Vagina (tissue), 2 donors: ENCODE results near the gene MYB. TPM values are rescaled to one million over a fixed set of nuclear protein-coding genes. Genes with fewer than 3 reads are reported as not detected.

Experiments
- DNase-seq, 2 donors: peaks; one replicate each; pipeline ENCODE4 v3.0.0-alpha.2; 2017; ENCODE audit errors: extremely low spot score in 2 of 2
- H3K27ac ChIP-seq: fragments of 200-600 bp; sonication (generic); one replicate; pipeline ENCODE4 v1.5.1; 2019
- H3K27me3 ChIP-seq: fragments of 200-600 bp; sonication (generic); one replicate; pipeline ENCODE4 v1.5.1; 2019
- H3K36me3 ChIP-seq, 2 donors: fragments of 200-600 bp; sonication (generic); one replicate each; pipeline ENCODE4 v1.5.1; 2017 to 2019
- H3K4me1 ChIP-seq: fragments of 200-600 bp; sonication (generic); one replicate; pipeline ENCODE4 v1.5.1; 2019
- H3K4me3 ChIP-seq, 2 donors: fragments of 200-600 bp; sonication (generic); 1 replicate in 1 of 2; 2 replicates in 1 of 2; pipeline ENCODE4 v1.5.1; 2016 to 2019
- H3K9me3 ChIP-seq: fragments of 200-600 bp; sonication (generic); one replicate; pipeline ENCODE4 v1.5.1; 2019
- CTCF ChIP-seq, 3 experiments: fragments of 450-650 bp in 2 of 3; fragments of 200-600 bp in 1 of 3; sonication (generic) in 1 of 3; IDR thresholded peaks; one replicate each; pipeline ENCODE4 v1.5.1; 2017 to 2019; ENCODE audit warnings: antibody characterized with exemption in 3 of 3, mild to moderate bottlenecking in 2 of 3, moderate library complexity in 2 of 3
- POLR2A ChIP-seq, 2 donors: fragments of 450-650 bp; IDR thresholded peaks; one replicate each; pipeline ENCODE4 v1.6.1; 2017; ENCODE audit warnings: antibody characterized with exemption in 2 of 2, mild to moderate bottlenecking in 2 of 2, moderate library complexity in 2 of 2
- POLR2AphosphoS5 ChIP-seq, 2 donors: sonication (generic); formaldehyde crosslinking; IDR thresholded peaks; one replicate each; pipeline ENCODE4 v1.9.0; 2017; ENCODE audit warnings: antibody characterized with exemption in 2 of 2, mild to moderate bottlenecking in 2 of 2, low read depth in 1 of 2; ENCODE audit not compliant: insufficient read depth in 1 of 2
- intact Hi-C: fragments of 100-400 bp; cut with DNase I; formaldehyde crosslinking; loops from one replicate; pipeline ENCODE4 v1.15.1; 2023
- total RNA-seq: library from RNA; depleted of rRNA; stranded (reverse); fragments of >200 nt; gene quantifications from one replicate; pipeline ENCODE4 v1.2.3, GENCODE V29; 2016

The MYB gene
- total RNA-seq, 1 donor from 2014 or later: 2.5 TPM

GRCh38 chr6:135193221-135193620, 12.1 kb downstream of the MYB start:
- DNase-seq: no peak
- Histone ChIP-seq H3K4me1 (no peaks in the 10 kb centered on the region), H3K27me3 (no peaks in the 10 kb centered on the region), H3K9me3 (no peaks in the 10 kb centered on the region), H3K36me3 (no peaks in the 10 kb centered on the region), H3K27ac (no peak overlapping the region), H3K4me3 (no peak overlapping the region)
- no peak for TF ChIP-seq POLR2A (IDR thresholded peaks at IDR 0.05)
- no peak for TF ChIP-seq POLR2AphosphoS5 (IDR thresholded peaks at IDR 0.05; ENCODE audit: insufficient read depth in 1 of 2, low read depth in 1 of 2)
- no peak for TF ChIP-seq CTCF (IDR thresholded peaks at IDR 0.05)
- intact Hi-C loops: no loop called here

GRCh38 chr6:135195041-135195440, 13.9 kb downstream of the MYB start:
- H3K4me3 ChIP-seq: no peak overlapping the region
- no peaks in the 10 kb centered on the region for H3K9me3 ChIP-seq
- no peaks in the 10 kb centered on the region for H3K36me3 ChIP-seq
- intact Hi-C loops: no loop called here
- H3K27me3 ChIP-seq: no peaks in the 10 kb centered on the region
- DNase-seq: no peak
- H3K4me1 ChIP-seq: no peaks in the 10 kb centered on the region
- TF ChIP-seq CTCF (IDR thresholded peaks at IDR 0.05) (no peak), POLR2AphosphoS5 (IDR thresholded peaks at IDR 0.05; ENCODE audit: insufficient read depth in 1 of 2, low read depth in 1 of 2) (no peak), POLR2A (IDR thresholded peaks at IDR 0.05) (no peak)
- H3K27ac ChIP-seq: no peak overlapping the region

GRCh38 chr6:135195522-135195921, 14.4 kb downstream of the MYB start:
- Histone ChIP-seq H3K27me3 (no peaks in the 10 kb centered on the region), H3K36me3 (no peaks in the 10 kb centered on the region), H3K9me3 (no peaks in the 10 kb centered on the region), H3K4me3 (no peak overlapping the region), H3K4me1 (no peaks in the 10 kb centered on the region), H3K27ac (no peak overlapping the region)
- DNase-seq: no peak
- TF ChIP-seq POLR2A (IDR thresholded peaks at IDR 0.05) (no peak), POLR2AphosphoS5 (IDR thresholded peaks at IDR 0.05; ENCODE audit: insufficient read depth in 1 of 2, low read depth in 1 of 2) (no peak)
- intact Hi-C loops: no loop called here

- H3K4me3 ChIP-seq: no peak overlapping the region
- TF ChIP-seq CTCF (IDR thresholded peaks at IDR 0.05) (no peak), POLR2AphosphoS5 (IDR thresholded peaks at IDR 0.05; ENCODE audit: insufficient read depth in 1 of 2, low read depth in 1 of 2) (no peak), POLR2A (IDR thresholded peaks at IDR 0.05) (no peak)
- H3K27ac ChIP-seq: no peak overlapping the region
- intact Hi-C loops: no loop called here
- no peaks in the 10 kb centered on the region for H3K27me3 ChIP-seq
- no peaks in the 10 kb centered on the region for H3K4me1 ChIP-seq
- H3K9me3 ChIP-seq: no peaks in the 10 kb centered on the region
- no peak for DNase-seq
- no peaks in the 10 kb centered on the region for H3K36me3 ChIP-seq
Measured at GRCh38 chr6:135196739-135197510, 15.8 kb downstream of the MYB start.

GRCh38 chr6:135202836-135203235, 21.7 kb downstream of the MYB start:
- H3K4me1 ChIP-seq: no peaks in the 10 kb centered on the region
- no peaks in the 10 kb centered on the region for H3K9me3 ChIP-seq
- TF ChIP-seq POLR2A (IDR thresholded peaks at IDR 0.05) (no peak), CTCF (IDR thresholded peaks at IDR 0.05) (no peak), POLR2AphosphoS5 (IDR thresholded peaks at IDR 0.05; ENCODE audit: insufficient read depth in 1 of 2, low read depth in 1 of 2) (no peak)
- no peak overlapping the region for H3K27ac ChIP-seq
- intact Hi-C loops: no loop called here
- no peak for DNase-seq
- no peaks in the 10 kb centered on the region for H3K27me3 ChIP-seq
- no peak overlapping the region for H3K4me3 ChIP-seq
- no peaks in the 10 kb centered on the region for H3K36me3 ChIP-seq
